Central memory CD8-positive, alpha-beta T cell (primary cell): ENCODE data around the gene PHC2.

Experiments
- ATAC-seq: fragments of 150-1000 bp; cut with Tn5 transposase; replicated peaks from 2 replicates; pipeline ENCODE4 v1.10.0; 2022; ENCODE audit warnings: mild to moderate bottlenecking, moderate FRiP score, moderate number of reproducible peaks; ENCODE audit not compliant: poor library complexity, severe bottlenecking; ENCODE audit errors: extremely low read depth
- DNase-seq, 2 donors: peaks; one replicate each; pipeline ENCODE4 v3.0.0; 2021; ENCODE audit warnings: low spot score in 2 of 2
- H3K27ac Mint-ChIP-seq: one replicate; pipeline ENCODE4 v1.8.0; 2022; ENCODE audit warnings: low read depth, mild to moderate bottlenecking, moderate library complexity, mixed read lengths
- H3K27me3 Mint-ChIP-seq: one replicate; pipeline ENCODE4 v1.8.0; 2022; ENCODE audit warnings: mixed read lengths
- H3K36me3 Mint-ChIP-seq: one replicate; pipeline ENCODE4 v1.8.0; 2022; ENCODE audit warnings: mild to moderate bottlenecking, moderate library complexity, mixed read lengths; ENCODE audit not compliant: insufficient read depth
- H3K4me1 Mint-ChIP-seq: one replicate; pipeline ENCODE4 v1.8.0; 2022; ENCODE audit warnings: mixed read lengths
- H3K4me3 Mint-ChIP-seq: one replicate; pipeline ENCODE4 v1.8.0; 2022; ENCODE audit warnings: mild to moderate bottlenecking, moderate library complexity, mixed read lengths
- H3K9me3 Mint-ChIP-seq: one replicate; pipeline ENCODE4 v1.8.0; 2022; ENCODE audit warnings: mixed read lengths

Gene PHC2

DNA sequence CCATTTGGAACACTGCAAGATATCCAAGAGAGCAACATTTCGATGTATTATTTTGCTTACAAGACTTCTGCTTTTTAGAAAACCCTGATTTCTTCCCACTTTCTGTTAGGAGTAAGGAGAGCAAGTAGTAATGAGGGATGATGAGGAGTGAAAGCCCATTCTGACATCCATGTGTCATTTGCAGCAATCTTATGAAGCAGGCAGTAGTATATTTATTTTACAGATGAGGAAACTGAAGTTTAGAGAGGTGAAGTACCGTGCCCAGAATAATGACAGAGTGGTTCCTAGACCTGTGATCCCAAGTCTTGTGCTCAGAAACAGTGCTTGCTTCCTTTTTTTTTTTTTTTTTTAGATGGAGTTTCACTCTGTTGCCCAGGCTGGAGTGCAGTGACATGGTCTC lies 34.4 kb upstream of the PHC2 start:
- DNase-seq (no peak), ATAC-seq (no peak)
- Mint-ChIP-seq H3K9me3 (no peaks in the 10 kb centered on the region), H3K36me3 (peaks cover 2% of the 10 kb centered on the region), H3K27ac (no peak overlapping the region), H3K4me1 (no peaks in the 10 kb centered on the region), H3K27me3 (no peaks in the 10 kb centered on the region), H3K4me3 (no peak overlapping the region)

DNA sequence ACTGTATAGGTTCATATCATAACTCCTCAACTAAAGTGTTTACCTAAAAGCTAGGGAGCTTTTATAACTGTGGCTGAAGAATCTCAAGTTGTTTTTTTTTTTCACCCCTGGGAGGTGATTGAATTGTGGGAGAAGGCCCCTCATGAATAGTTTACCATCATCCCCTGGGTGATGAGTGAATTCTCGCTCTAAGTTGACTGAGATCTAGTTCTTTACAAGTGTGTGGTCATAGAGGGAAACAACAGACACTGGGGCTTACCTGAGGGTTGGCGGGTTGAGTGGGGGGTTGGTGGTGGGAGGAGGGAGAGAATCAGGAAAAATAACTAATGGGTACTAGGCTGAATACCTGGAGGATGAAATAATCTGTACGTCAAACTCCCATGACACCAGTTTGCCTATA lies 33.7 kb upstream of the PHC2 start:
- Mint-ChIP-seq H3K27me3 (peaks cover under 1% of the 10 kb centered on the region), H3K4me3 (no peak overlapping the region), H3K9me3 (no peaks in the 10 kb centered on the region), H3K4me1 (no peaks in the 10 kb centered on the region), H3K27ac (no peak overlapping the region), H3K36me3 (peaks cover 2% of the 10 kb centered on the region)
- no peak for ATAC-seq
- no peak for DNase-seq

DNA sequence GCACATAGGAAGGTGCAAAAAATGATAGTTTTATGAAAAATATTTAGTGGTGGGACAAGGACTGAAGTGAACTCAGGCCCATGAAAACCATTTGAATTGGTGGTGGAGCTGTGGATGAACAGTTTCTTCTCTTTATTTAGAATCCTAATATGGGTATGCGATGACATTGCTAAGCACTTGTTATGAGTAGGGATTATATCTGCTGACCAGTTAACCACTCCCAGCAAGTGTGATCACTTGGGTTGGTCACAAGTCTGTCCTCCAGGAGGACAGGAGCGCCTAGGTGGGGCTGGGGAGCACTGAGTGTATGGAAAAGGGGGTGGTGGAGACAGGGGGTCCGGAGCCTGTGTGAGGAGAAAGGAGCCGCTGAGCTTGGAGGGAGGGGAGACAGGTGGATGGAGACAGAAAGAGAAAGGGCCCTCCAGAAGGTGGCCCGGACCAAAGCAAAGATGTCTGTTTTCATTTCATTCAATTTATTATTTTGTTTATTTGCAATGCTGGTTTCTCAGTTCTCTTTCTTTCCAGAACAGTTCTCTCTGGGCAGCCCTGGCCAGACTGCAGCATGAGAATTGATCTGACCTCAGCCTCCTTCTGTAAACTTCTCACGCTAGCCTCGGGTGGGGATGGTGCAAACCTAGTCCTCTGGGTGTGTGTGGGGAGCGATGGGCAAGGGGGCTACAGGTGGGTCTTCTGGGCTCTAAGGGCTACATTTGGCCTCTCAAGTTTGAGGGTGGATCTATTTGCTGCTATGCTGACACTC lies 31.7 kb upstream of the PHC2 start:
- Mint-ChIP-seq H3K4me1 (no peaks in the 10 kb centered on the region), H3K27me3 (peaks cover 20% of the 10 kb centered on the region), H3K27ac (no peak overlapping the region), H3K4me3 (no peak overlapping the region), H3K9me3 (no peaks in the 10 kb centered on the region), H3K36me3 (peaks cover 2% of the 10 kb centered on the region)
- DNase-seq = no peak
- ATAC-seq = no peak

DNA sequence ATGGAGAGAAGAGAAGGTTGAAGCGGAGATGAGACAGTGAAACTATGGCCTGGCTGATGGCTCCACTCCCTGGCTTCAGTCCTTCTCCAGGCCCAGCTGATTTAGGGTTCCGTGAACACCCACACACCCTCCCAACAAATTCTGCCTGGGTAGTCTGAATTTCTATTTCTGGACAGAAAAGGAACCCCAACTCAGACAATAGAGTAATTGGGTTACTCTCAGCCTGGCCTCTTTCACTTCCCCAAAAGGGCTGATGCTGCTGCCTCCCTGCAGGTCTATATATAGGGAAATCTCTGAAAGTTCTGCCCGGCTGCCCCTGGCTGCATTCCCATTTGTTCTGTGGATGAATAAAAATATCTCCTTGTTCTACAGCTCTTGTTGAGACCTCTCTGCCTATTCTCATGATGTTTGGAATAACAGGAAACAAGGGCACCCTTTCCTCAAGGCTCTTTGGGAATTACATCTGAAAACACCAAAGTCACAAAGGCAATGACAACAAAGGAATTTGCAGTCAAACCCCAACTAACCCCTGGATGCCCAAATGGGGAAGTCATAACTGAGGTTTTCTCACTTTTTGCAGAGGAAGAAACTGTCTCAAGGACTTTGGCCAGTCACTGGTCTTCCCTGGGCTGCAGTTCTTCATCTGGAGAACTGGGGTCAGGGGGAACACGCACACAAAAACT lies 30.2 kb upstream of the PHC2 start:
- no peaks in the 10 kb centered on the region for H3K9me3 Mint-ChIP-seq
- no peak overlapping the region for H3K27ac Mint-ChIP-seq
- ATAC-seq (no peak), DNase-seq (no peak)
- no peak overlapping the region for H3K4me3 Mint-ChIP-seq
- H3K4me1 Mint-ChIP-seq = no peaks in the 10 kb centered on the region
- peaks cover 21% of the 10 kb centered on the region for H3K27me3 Mint-ChIP-seq
- peaks cover 2% of the 10 kb centered on the region for H3K36me3 Mint-ChIP-seq

DNA sequence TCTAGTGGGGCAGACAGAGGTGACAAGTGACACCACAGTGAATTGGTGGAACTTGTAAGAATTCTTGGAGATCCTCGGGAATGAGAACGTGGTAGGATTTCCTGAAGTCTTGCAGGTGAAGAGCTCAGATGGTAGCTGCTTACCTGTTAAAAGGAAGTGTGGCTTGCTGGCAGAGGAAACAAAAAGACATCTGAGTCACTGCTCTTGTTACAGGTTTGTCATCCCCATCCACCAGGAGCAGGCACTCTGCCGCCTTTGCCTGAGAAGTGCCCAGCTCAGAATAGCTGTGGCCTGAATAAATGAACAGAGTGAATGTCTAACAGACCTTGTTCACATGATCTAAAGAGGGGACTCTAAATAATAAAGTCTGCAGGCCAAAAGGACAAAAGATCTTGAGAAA lies 29.2 kb upstream of the PHC2 start:
- no peaks in the 10 kb centered on the region for H3K9me3 Mint-ChIP-seq
- H3K27me3 Mint-ChIP-seq = peaks cover 21% of the 10 kb centered on the region
- H3K4me3 Mint-ChIP-seq = no peak overlapping the region

DNA sequence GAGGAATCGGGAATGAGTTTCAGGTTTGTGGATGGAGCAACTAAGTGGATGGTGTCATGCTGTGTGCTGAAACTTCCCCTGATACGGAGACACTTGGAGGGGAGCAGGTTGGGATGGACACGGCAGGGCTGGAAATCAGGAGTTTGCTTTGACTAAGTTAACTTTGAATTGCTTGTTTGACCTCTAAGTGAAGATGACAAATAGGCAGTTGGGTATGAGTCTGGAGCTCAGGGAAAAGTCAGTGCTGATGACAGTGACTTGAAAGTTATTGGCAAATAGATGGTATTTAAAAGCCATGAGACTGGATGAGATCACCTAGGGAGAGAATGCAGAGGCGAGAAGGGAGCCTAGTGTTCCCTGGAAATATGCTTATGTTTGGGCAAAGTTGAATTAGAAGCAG lies 28.8 kb upstream of the PHC2 start:
- Mint-ChIP-seq H3K36me3 (peaks cover 7% of the 10 kb centered on the region), H3K27me3 (peaks cover 21% of the 10 kb centered on the region), H3K9me3 (no peaks in the 10 kb centered on the region), H3K4me1 (peaks cover 5% of the 10 kb centered on the region), H3K27ac (no peak overlapping the region), H3K4me3 (no peak overlapping the region)
- DNase-seq (no peak), ATAC-seq (no peak)

More for the DNA sequence above, 29.2 kb upstream of the PHC2 start:
- DNase-seq = no peak
- Mint-ChIP-seq H3K27ac (no peak overlapping the region), H3K36me3 (peaks cover 7% of the 10 kb centered on the region), H3K4me1 (peaks cover 5% of the 10 kb centered on the region)
- ATAC-seq = no peak

DNA sequence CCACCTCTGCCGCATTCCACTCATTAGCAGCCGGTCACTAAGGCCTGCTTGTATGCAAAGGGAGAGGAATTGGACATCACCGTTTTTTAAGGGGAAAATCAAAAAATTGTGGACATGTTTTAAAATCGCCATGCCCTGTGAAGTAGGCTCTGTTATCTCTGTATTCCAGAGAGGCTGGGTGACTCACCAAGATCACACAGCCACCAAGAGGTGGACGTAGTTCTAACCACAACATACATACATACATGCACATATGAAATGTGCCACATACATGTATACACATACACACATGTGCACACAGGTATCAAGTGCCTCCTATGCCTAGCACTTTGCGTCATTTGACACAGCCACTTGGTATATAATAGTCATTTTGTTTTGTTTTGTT lies 25.6 kb upstream of the PHC2 start:
- no peak for DNase-seq
- Mint-ChIP-seq H3K9me3 (no peaks in the 10 kb centered on the region), H3K4me3 (no peak overlapping the region), H3K36me3 (peaks cover 5% of the 10 kb centered on the region), H3K27me3 (peaks cover 21% of the 10 kb centered on the region), H3K4me1 (peaks cover 5% of the 10 kb centered on the region), H3K27ac (no peak overlapping the region)
- no peak for ATAC-seq

DNA sequence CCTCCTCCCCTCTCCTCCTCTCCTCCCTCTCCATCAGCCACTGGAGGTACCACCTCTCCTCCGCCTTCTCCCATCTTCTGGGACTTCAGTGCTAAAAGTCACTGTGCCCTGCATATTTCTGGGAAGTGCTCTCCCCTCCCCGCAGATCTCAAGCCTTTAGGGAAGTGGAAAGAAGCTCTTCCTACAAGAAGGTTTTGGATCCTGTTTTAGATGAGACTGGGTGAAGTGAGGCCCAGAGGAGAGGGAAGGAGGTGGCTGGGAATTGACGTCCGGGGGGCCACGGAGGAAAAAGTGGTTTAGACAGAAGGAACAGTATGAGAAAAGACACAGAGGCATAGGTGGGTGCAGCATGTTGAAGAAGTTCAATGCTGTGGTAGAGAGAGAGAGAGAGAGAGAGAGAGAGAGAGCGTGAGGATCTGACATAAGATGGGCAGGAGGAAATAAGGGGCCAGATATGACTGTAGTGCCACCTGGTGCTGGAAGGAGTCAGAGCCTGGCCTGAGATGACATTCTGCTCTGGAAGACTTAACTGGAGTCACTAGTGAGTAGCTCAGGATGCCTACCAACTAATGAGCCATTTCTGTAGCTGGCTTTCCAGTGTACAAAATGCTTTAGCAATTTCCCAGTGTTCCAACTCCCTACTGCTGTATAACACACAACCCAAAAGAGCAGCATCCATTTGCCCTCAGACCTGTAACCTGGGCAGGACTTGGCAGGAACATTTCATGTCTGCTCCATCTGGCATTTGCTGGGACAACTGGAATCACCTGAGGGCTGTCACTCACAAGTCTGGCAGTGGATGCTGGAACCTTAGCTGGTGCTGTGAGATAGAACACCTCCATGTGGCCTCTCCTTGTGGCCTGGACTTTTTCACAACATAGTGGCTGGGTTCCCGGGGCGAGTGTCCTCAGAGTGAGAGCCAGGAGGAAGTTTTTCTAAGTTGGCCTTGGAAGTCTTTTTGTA lies 24.9 kb upstream of the PHC2 start:
- DNase-seq (no peak), ATAC-seq (peak; percentile 72)
- H3K27ac Mint-ChIP-seq = peak overlapping the region; percentile 58
- peaks cover 5% of the 10 kb centered on the region for H3K36me3 Mint-ChIP-seq
- H3K9me3 Mint-ChIP-seq = no peaks in the 10 kb centered on the region
- H3K27me3 Mint-ChIP-seq = peaks cover 22% of the 10 kb centered on the region
- peaks cover 5% of the 10 kb centered on the region for H3K4me1 Mint-ChIP-seq
- no peak overlapping the region for H3K4me3 Mint-ChIP-seq

DNA sequence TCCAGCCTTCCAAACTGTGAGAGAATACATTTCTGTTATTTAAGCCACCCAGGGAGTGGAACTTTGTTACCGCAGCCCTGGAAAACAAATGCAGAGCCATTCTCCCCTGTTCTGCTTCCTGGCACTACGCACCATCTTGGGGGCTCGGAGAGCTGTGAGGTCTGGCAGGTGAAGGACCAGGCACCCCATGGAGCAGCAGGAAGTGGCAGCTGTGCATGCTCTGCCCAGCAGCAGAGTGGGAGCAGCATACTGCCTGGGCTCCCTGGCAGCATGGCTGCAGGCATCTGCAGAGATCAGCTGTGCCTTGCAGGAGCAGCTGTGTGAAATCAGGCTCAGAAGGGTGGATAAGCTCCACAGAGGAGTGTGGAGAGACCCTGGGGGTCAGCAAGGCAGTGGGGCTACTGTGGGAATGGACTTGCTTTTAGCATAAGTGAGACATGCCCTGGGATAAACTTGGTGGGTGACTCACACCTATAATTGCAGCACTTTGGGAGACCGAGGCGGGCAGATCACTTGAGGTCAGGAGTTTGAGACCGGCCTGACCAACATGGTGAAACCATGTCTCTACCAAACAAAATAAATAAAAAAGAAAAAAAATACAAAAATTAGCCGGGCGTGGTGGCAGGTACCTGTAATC lies 23.9 kb upstream of the PHC2 start:
- H3K9me3 Mint-ChIP-seq = no peaks in the 10 kb centered on the region
- H3K27me3 Mint-ChIP-seq = peaks cover 33% of the 10 kb centered on the region

DNA sequence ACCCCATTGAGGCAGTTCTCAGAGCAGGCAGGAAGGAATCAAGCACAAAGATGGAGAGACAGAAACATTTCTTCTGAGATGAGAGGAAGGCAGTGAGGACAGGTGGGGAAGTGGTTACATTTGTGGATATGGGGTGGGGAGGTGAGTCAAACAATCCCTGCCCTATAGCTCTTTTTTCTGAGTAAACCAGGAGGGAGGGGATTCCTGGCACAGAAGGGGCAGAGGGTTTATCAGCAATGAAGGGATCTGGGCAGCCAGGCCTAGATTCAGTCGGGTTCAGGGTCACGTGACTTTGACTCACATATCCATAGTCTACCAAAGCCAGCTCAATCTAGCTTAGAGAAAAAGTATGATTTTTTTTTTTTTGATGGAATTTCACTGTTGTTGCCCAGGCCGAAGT lies 15.7 kb upstream of the PHC2 start:
- Mint-ChIP-seq H3K4me3 (no peak overlapping the region), H3K27ac (no peak overlapping the region), H3K36me3 (peaks cover 4% of the 10 kb centered on the region), H3K9me3 (no peaks in the 10 kb centered on the region), H3K4me1 (no peaks in the 10 kb centered on the region), H3K27me3 (peaks cover 64% of the 10 kb centered on the region)
- DNase-seq (no peak), ATAC-seq (no peak)

More for the DNA sequence above, 23.9 kb upstream of the PHC2 start:
- H3K36me3 Mint-ChIP-seq = peaks cover 8% of the 10 kb centered on the region
- ATAC-seq = no peak
- no peak overlapping the region for H3K27ac Mint-ChIP-seq
- H3K4me1 Mint-ChIP-seq = peaks cover 5% of the 10 kb centered on the region
- DNase-seq = no peak
- no peak overlapping the region for H3K4me3 Mint-ChIP-seq

DNA sequence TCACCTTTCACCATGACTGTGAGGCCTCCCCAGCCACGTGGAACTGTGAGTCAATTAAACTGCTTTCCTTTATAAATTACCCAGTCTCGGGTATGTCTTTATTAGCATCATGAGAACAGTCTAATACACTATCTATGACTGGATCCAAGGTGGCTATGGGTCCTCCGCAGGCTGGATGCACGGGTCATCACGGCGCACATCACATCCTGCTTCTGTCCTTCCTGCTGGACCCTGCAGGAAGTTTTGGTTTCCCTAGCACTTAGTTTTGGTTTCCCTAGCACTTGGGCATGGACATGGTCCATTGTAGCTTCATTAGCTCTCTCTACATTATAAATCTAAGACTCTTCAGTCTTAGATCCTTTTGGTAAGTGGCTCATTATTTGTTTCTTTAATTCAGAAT lies 14.2 kb upstream of the PHC2 start:
- no peak overlapping the region for H3K4me3 Mint-ChIP-seq
- DNase-seq = no peak
- peaks cover 1% of the 10 kb centered on the region for H3K36me3 Mint-ChIP-seq
- H3K27ac Mint-ChIP-seq = no peak overlapping the region
- peaks cover 70% of the 10 kb centered on the region for H3K27me3 Mint-ChIP-seq
- H3K9me3 Mint-ChIP-seq = no peaks in the 10 kb centered on the region
- ATAC-seq = no peak
- H3K4me1 Mint-ChIP-seq = no peaks in the 10 kb centered on the region

DNA sequence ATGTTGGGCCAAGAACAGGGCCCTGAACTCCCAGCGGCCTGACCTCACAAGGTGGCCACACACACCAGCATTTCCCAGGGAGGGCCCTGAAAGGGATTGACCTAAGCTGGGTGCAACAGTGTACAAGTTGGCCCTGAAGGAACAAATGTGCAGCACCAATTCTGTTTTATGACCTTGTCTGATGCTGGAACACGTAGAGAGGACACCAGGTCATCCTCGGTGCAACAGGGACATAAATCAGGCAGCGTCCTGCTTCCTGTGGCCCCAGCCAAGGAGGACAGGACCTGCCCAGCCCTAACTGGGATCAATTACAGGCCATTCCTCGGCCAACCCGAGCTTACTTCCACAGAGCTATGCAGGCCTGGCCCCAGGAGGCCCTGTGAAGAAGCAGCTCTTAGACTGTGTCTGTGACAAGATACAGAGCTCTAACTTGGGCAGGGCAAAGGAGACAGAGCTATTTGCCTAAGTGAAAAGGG lies 12.8 kb upstream of the PHC2 start:
- ATAC-seq (no peak), DNase-seq (no peak)
- no peak overlapping the region for H3K4me3 Mint-ChIP-seq
- no peaks in the 10 kb centered on the region for H3K9me3 Mint-ChIP-seq
- H3K27me3 Mint-ChIP-seq = peaks cover 67% of the 10 kb centered on the region
- H3K27ac Mint-ChIP-seq = no peak overlapping the region
- no peaks in the 10 kb centered on the region for H3K4me1 Mint-ChIP-seq
- peaks cover 1% of the 10 kb centered on the region for H3K36me3 Mint-ChIP-seq
